Measurements from ENCODE around the gene MED6.

Gene MED6

GRCh38 chr14:70638416-70638815, 38.0 kb upstream of the MED6 start:
- Histone ChIP-seq H2AFZ (ENCODE audit: low read length) (no peak overlapping the region), H3K9me2 (replicated peaks; ENCODE audit: low read depth, low read length) (no peaks in the 10 kb centered on the region), H4K20me1 (ENCODE audit: insufficient read depth, low read length, poor library complexity, severe bottlenecking) (no peaks in the 10 kb centered on the region), H3K4me1 (ENCODE audit: insufficient read depth, low read length, poor library complexity, severe bottlenecking) (peaks cover 16% of the 10 kb centered on the region), H3F3A (ENCODE audit: low read depth) (no peaks in the 10 kb centered on the region), H3K27me3 (ENCODE audit: insufficient read depth, low read length, poor library complexity, severe bottlenecking) (no peaks in the 10 kb centered on the region), H3K9ac (ENCODE audit: low read depth, low read length, poor library complexity, severe bottlenecking) (no peak overlapping the region), H3K4me3 (ENCODE audit: low read length, poor library complexity, severe bottlenecking) (no peak overlapping the region), H3K36me3 (ENCODE audit: insufficient read depth, low read length) (no peaks in the 10 kb centered on the region), H3K4me2 (ENCODE audit: low read depth, low read length, poor library complexity, severe bottlenecking) (no peak overlapping the region), H3K9me3 (ENCODE audit: insufficient read depth, low read depth, low read length) (no peaks in the 10 kb centered on the region), H3K79me2 (ENCODE audit: insufficient read depth, low read length) (peaks cover 16% of the 10 kb centered on the region)
- TF ChIP-seq EZH2phosphoT487 (IDR thresholded peaks at IDR 0.05; ENCODE audit: borderline replicate concordance) (no peak), CTCF (conservative IDR thresholded peaks at IDR 0.05; ENCODE audit: low read length) (no peak)

- no peak overlapping the region for H3K9ac ChIP-seq (ENCODE audit: low read depth, low read length, poor library complexity, severe bottlenecking)
- no peak overlapping the region for H3K4me3 ChIP-seq (ENCODE audit: low read length, poor library complexity, severe bottlenecking)
- no peaks in the 10 kb centered on the region for H3F3A ChIP-seq (ENCODE audit: low read depth)
- no peak overlapping the region for H2AFZ ChIP-seq (ENCODE audit: low read length)
- no peaks in the 10 kb centered on the region for H3K9me2 ChIP-seq (replicated peaks; ENCODE audit: low read depth, low read length)
- H3K36me3 ChIP-seq (ENCODE audit: insufficient read depth, low read length), result no peaks in the 10 kb centered on the region
- no peak for TF ChIP-seq CTCF (conservative IDR thresholded peaks at IDR 0.05; ENCODE audit: low read length)
- no peak overlapping the region for H3K4me2 ChIP-seq (ENCODE audit: low read depth, low read length, poor library complexity, severe bottlenecking)
- no peaks in the 10 kb centered on the region for H3K9me3 ChIP-seq (ENCODE audit: insufficient read depth, low read depth, low read length)
- peaks cover 3% of the 10 kb centered on the region; the same call in 1 of the 2 replicates for H3K79me2 ChIP-seq (ENCODE audit: insufficient read depth, low read length)
- no peaks in the 10 kb centered on the region for H3K27me3 ChIP-seq (ENCODE audit: insufficient read depth, low read length, poor library complexity, severe bottlenecking)
- peaks cover 10% of the 10 kb centered on the region for H3K4me1 ChIP-seq (ENCODE audit: insufficient read depth, low read length, poor library complexity, severe bottlenecking)
- H4K20me1 ChIP-seq (ENCODE audit: insufficient read depth, low read length, poor library complexity, severe bottlenecking), result no peaks in the 10 kb centered on the region
Measured at GRCh38 chr14:70635971-70636595, 35.6 kb upstream of the MED6 start.

- TF ChIP-seq CTCF (conservative IDR thresholded peaks at IDR 0.05; ENCODE audit: low read length) (no peak), EZH2phosphoT487 (IDR thresholded peaks at IDR 0.05; ENCODE audit: borderline replicate concordance) (no peak)
Measured at GRCh38 chr14:70631948-70632347, 31.5 kb upstream of the MED6 start.

More at GRCh38 chr14:70631948-70632347, 31.5 kb upstream of the MED6 start:
- Histone ChIP-seq H3K9ac (ENCODE audit: low read depth, low read length, poor library complexity, severe bottlenecking) (no peak overlapping the region), H3F3A (ENCODE audit: low read depth) (no peaks in the 10 kb centered on the region), H2AFZ (ENCODE audit: low read length) (no peak overlapping the region), H3K4me3 (ENCODE audit: low read length, poor library complexity, severe bottlenecking) (no peak overlapping the region), H4K20me1 (ENCODE audit: insufficient read depth, low read length, poor library complexity, severe bottlenecking) (no peaks in the 10 kb centered on the region), H3K27me3 (ENCODE audit: insufficient read depth, low read length, poor library complexity, severe bottlenecking) (peaks cover 6% of the 10 kb centered on the region), H3K4me2 (ENCODE audit: low read depth, low read length, poor library complexity, severe bottlenecking) (no peak overlapping the region), H3K9me2 (replicated peaks; ENCODE audit: low read depth, low read length) (no peaks in the 10 kb centered on the region), H3K9me3 (ENCODE audit: insufficient read depth, low read depth, low read length) (peaks cover 2% of the 10 kb centered on the region), H3K4me1 (ENCODE audit: insufficient read depth, low read length, poor library complexity, severe bottlenecking) (no peaks in the 10 kb centered on the region), H3K79me2 (ENCODE audit: insufficient read depth, low read length) (no peaks in the 10 kb centered on the region), H3K36me3 (ENCODE audit: insufficient read depth, low read length) (no peaks in the 10 kb centered on the region)
